Endothelial cell of umbilical vein (primary cell): Measurements from ENCODE around the gene EBF4. TPM values are rescaled to one million over a fixed set of nuclear protein-coding genes. Genes with fewer than 3 reads are reported as not detected.
"Not testable (repeated sequence)": the region's sequence is repeated elsewhere in the genome, so short reads cannot be mapped to it uniquely, and the experiment has no call there.

ENCODE experiments used
- BruUV-seq: library from RNA; stranded (reverse); fragments of 400-500 nt; replicated peaks from 2 replicates; lab custom pipeline; 2021; lab: Mats Ljungman, UMichigan
- CTCF ChIA-PET: fragments of 300-600, 350-600 bp; sonication (Branson Sonifier 250); formaldehyde crosslinking; loops from one replicate; lab custom pipeline; 2021; ENCODE audit warnings: antibody characterized with exemption, inconsistent platforms; lab: Charles Lee
- POLR2A ChIA-PET: fragments of 300-600, 350-600 bp; sonication (Branson Sonifier 250); formaldehyde crosslinking; loops from one replicate; lab custom pipeline; 2021; ENCODE audit warnings: antibody characterized with exemption, inconsistent platforms; lab: Charles Lee
- DNase-seq: peaks from one replicate; pipeline ENCODE4 v3.0.0-alpha.2; 2011; ENCODE audit warnings: low read depth, low spot score
- FAIRE-seq: peaks from 2 replicates; lab custom pipeline; 2011; peaks lifted over from hg19 to GRCh38; lab: Jason Lieb, UNC
- H2AFZ ChIP-seq: 2 replicates; pipeline ENCODE4 v1.6.0; 2012; ENCODE audit warnings: low read depth, low read length, control low read depth, inconsistent platforms
- H3K27ac ChIP-seq: 2 replicates; pipeline ENCODE4 v1.5.1; 2011; ENCODE audit warnings: low read depth, mild to moderate bottlenecking, control low read depth, low read length, moderate library complexity; ENCODE audit not compliant: insufficient read depth
- H3K27me3 ChIP-seq, 2 experiments: 2 replicates each; pipeline versions ENCODE4 v1.6.0 to v1.6.1; 2011; ENCODE audit warnings: low read length in 2 of 2, mixed read lengths in 1 of 2; ENCODE audit not compliant: control insufficient read depth in 2 of 2, insufficient read depth in 2 of 2
- H3K36me3 ChIP-seq, 2 experiments: 2 replicates in 1 of 2; 3 replicates in 1 of 2; pipeline ENCODE4 v1.5.1; 2011; ENCODE audit warnings: low read length in 2 of 2, mild to moderate bottlenecking in 1 of 2, moderate library complexity in 1 of 2; ENCODE audit not compliant: control insufficient read depth in 2 of 2, insufficient read depth in 2 of 2; ENCODE audit errors: extremely low read depth in 1 of 2
- H3K4me1 ChIP-seq: 3 replicates; pipeline ENCODE4 v1.5.1; 2011; ENCODE audit warnings: mild to moderate bottlenecking, low read length; ENCODE audit not compliant: control insufficient read depth, insufficient read depth; ENCODE audit errors: extremely low read depth
- H3K4me2 ChIP-seq: 2 replicates; pipeline ENCODE4 v1.6.1; 2011; ENCODE audit warnings: low read length, control low read depth, mixed read lengths; ENCODE audit not compliant: insufficient read depth
- H3K4me3 ChIP-seq, 3 experiments: fragments of 200-600 bp in 1 of 3; sonication (generic), shearing (Covaris generic) in 1 of 3; replicated peaks in 1 of 3; 2 replicates each; pipeline ENCODE4 v1.5.1; 2011 to 2016; ENCODE audit warnings: control low read depth in 3 of 3, low read length in 3 of 3, mild to moderate bottlenecking in 2 of 3, inconsistent platforms in 1 of 3, low read depth in 1 of 3, moderate library complexity in 1 of 3; ENCODE audit not compliant: insufficient read depth in 1 of 3
- H3K79me2 ChIP-seq: 2 replicates; pipeline ENCODE4 v1.6.0; 2012; ENCODE audit warnings: low read length, inconsistent platforms; ENCODE audit not compliant: control insufficient read depth, insufficient read depth
- H3K9ac ChIP-seq: replicated peaks from 2 replicates; pipeline ENCODE3; 2011; ENCODE audit warnings: low read length, control low read depth; ENCODE audit not compliant: insufficient read depth; ENCODE audit errors: extremely low read depth
- H3K9me1 ChIP-seq: replicated peaks from 3 replicates; pipeline ENCODE4 v1.6.0; 2011; ENCODE audit warnings: mild to moderate bottlenecking, low read length; ENCODE audit not compliant: control insufficient read depth, insufficient read depth; ENCODE audit errors: extremely low read depth
- H3K9me3 ChIP-seq: replicated peaks from 2 replicates; pipeline ENCODE4 v1.5.1; 2012; ENCODE audit warnings: low read length, inconsistent platforms; ENCODE audit not compliant: control insufficient read depth, insufficient read depth
- H4K20me1 ChIP-seq: replicated peaks from 2 replicates; pipeline ENCODE3; 2011; ENCODE audit warnings: mild to moderate bottlenecking, low read length; ENCODE audit not compliant: control insufficient read depth, insufficient read depth; ENCODE audit errors: extremely low read depth
- CTCF ChIP-seq, 2 donors: IDR thresholded peaks; 1 replicate in 1 of 2; 2 replicates in 1 of 2; pipeline ENCODE4 v1.5.1; 2011; ENCODE audit warnings: low read length in 2 of 2, mild to moderate bottlenecking in 2 of 2, moderate library complexity in 2 of 2, control low read depth in 1 of 2, inconsistent platforms in 1 of 2, low read depth in 1 of 2; ENCODE audit not compliant: insufficient read depth in 1 of 2; ENCODE audit errors: extremely low read depth in 1 of 2
- EZH2 ChIP-seq: IDR thresholded peaks from 2 replicates; pipeline ENCODE4 v1.6.1; 2012; ENCODE audit warnings: borderline replicate concordance, low read depth, mild to moderate bottlenecking, moderate library complexity, low read length, inconsistent platforms; ENCODE audit not compliant: severe bottlenecking
- FOS ChIP-seq: IDR thresholded peaks from 2 replicates; pipeline ENCODE4 v1.6.1; 2011; ENCODE audit warnings: mild to moderate bottlenecking, low read length, moderate library complexity, borderline replicate concordance; ENCODE audit not compliant: insufficient read depth
- GATA2 ChIP-seq: IDR thresholded peaks from 2 replicates; pipeline ENCODE4 v1.7.0; 2011; ENCODE audit warnings: low read depth, mild to moderate bottlenecking, moderate library complexity, mixed read lengths, low read length; ENCODE audit not compliant: insufficient read length, insufficient read depth
- JUN ChIP-seq: IDR thresholded peaks from 2 replicates; pipeline ENCODE4 v1.6.1; 2011; ENCODE audit warnings: borderline replicate concordance, low read depth; ENCODE audit not compliant: insufficient read length, insufficient read depth
- MYC ChIP-seq: IDR thresholded peaks from one replicate; pipeline ENCODE4 v1.6.1; 2011; ENCODE audit warnings: mild to moderate bottlenecking, low read depth, low read length
- POLR2A ChIP-seq: IDR thresholded peaks from 2 replicates; pipeline ENCODE4 v1.6.1; 2012; ENCODE audit warnings: low read depth, mild to moderate bottlenecking, control low read depth, low read length
- POLR2AphosphoS5 ChIP-seq: IDR thresholded peaks from 2 replicates; pipeline ENCODE4 v1.6.1; 2012; ENCODE audit warnings: low read depth, mild to moderate bottlenecking, control low read depth, low read length, moderate library complexity; ENCODE audit not compliant: insufficient read depth
- dilution Hi-C: fragments of 300-500 bp; cut with MboI; formaldehyde crosslinking; loops from one replicate; pipeline ENCODE4 v1.15.0; 2019; ENCODE audit warnings: low sequenced_read_pairs; ENCODE audit not compliant: extremely low pct_ligation_motif_present
- intact Hi-C: fragments of 100-400 bp; cut with micrococcal nuclease; formaldehyde crosslinking; loops from one replicate; pipeline ENCODE4 v1.10.0; 2022
- polyA plus RNA-seq, 4 experiments: library from polyadenylated mRNA; depleted of rRNA in 3 of 4; stranded (reverse) in 3 of 4; unstranded in 1 of 4; fragments of >200 nt; gene quantifications; 2 replicates each; pipeline versions ENCODE4 v1.2.1 to v1.2.3, GENCODE V29; 2011 to 2012; ENCODE audit warnings: missing spikeins in 1 of 4
- total RNA-seq: library from RNA; stranded (reverse); gene quantifications from 2 replicates; pipeline ENCODE4 v1.2.3, GENCODE V29; 2021
- TF ChIP-seq, protein P1 (sequence below): IDR thresholded peaks from 2 replicates; pipeline ENCODE4 v1.6.1; 2011; ENCODE audit not compliant: insufficient read depth, insufficient read length

The EBF4 gene
- total and polyA plus RNA-seq, 2 donors (not counting 3 experiments of a cell fraction or from before 2014, with no cell fraction given) = 2.7 to 3.4 TPM

- H3K4me1 ChIP-seq = peaks cover 4% of the 10 kb centered on the region
- H3K27ac ChIP-seq = no peak overlapping the region
- no peak overlapping the region for H3K4me2 ChIP-seq
- no peak for FAIRE-seq
- no TSS peak for BruUV-seq
- TF ChIP-seq FOS (no peak), POLR2A (no peak), MYC (no peak), GATA2 (no peak), JUN (no peak), POLR2AphosphoS5 (no peak), CTCF (IDR thresholded peaks at IDR 0.05; ENCODE audit: extremely low read depth in 1 of 2, insufficient read depth in 1 of 2, low read depth in 1 of 2, low read length in 2 of 2) (no peak), EZH2 (no peak)
- TF ChIP-seq, protein P1, sequence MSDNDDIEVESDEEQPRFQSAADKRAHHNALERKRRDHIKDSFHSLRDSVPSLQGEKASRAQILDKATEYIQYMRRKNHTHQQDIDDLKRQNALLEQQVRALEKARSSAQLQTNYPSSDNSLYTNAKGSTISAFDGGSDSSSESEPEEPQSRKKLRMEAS = no peak
- no peaks in the 10 kb centered on the region for H3K36me3 ChIP-seq
- no peaks in the 10 kb centered on the region for H3K9me1 ChIP-seq
- ChIA-PET POLR2A (no interaction called here), CTCF (no interaction called here)
- no peak for DNase-seq
- no peak overlapping the region for H2AFZ ChIP-seq
- no peaks in the 10 kb centered on the region for H3K9me3 ChIP-seq
- dilution Hi-C loops = no loop called here
- no peak overlapping the region for H3K9ac ChIP-seq
- H3K27me3 ChIP-seq = peaks cover 37 to 53% of the 10 kb centered on the region in 2 experiments
- no peak overlapping the region for H3K4me3 ChIP-seq
- intact Hi-C loops = no loop called here
- H4K20me1 ChIP-seq = peaks cover 2% of the 10 kb centered on the region
- no peaks in the 10 kb centered on the region for H3K79me2 ChIP-seq
Measured at GRCh38 chr20:2695206-2695983, 2.8 kb downstream of the EBF4 start.

DNA sequence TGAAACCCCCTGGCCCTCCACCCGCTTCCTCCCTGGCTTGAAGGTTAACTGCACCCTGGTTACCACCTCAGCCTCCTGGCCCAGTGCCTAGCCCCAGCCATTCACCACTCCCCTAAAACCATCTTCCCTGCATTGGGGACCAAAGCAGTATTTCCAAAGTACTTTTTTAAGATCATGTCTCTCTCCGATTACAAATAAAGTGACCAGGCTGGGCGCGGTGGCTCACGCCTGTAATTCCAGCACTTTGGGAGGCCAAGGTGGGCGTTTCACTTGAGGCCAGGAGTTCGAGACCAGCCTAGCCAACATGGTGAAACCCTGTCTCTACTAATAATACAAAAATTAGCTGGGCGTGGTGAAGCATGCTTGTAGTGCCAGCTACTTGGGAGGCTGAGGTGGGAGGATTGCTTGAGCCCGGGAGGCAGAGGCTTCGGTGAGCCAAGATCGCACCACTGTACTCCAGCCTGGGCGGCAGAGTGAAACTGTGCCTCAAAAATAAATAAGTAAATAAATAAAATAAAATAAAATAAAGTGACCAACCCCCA lies 3.5 kb downstream of the EBF4 start:
- H3K36me3 ChIP-seq, H3K27ac ChIP-seq, H3K4me1 ChIP-seq, DNase-seq, CTCF ChIA-PET, intact Hi-C loops, FAIRE-seq, H2AFZ ChIP-seq, H3K79me2 ChIP-seq, BruUV-seq, H3K9me3 ChIP-seq, H4K20me1 ChIP-seq, POLR2A ChIA-PET, dilution Hi-C loops, H3K9me1 ChIP-seq, H3K4me2 ChIP-seq, H3K4me3 ChIP-seq, H3K9ac ChIP-seq: not testable (repeated sequence)
- H3K27me3 ChIP-seq = peaks cover 37 to 55% of the 10 kb centered on the region in 2 experiments
